IMR-90 (cell line): Measurements from ENCODE around the gene UTF1. TPM values are rescaled to one million over a fixed set of nuclear protein-coding genes. Genes with fewer than 3 reads are reported as not detected.
A peak's percentile ranks its signal among the peaks of the same experiment; 100 is the strongest.

Source experiments
- ATAC-seq: fragments of 200-7000 bp; cut with Tn5 transposase; 2 replicates; pipeline ENCODE4 v1.9.1; 2020; ENCODE audit warnings: low read depth, mild to moderate bottlenecking, moderate library complexity
- BruUV-seq: library from RNA; stranded (reverse); fragments of 400-500 nt; replicated peaks from 2 replicates; lab custom pipeline; 2021; lab: Mats Ljungman, UMichigan
- CTCF ChIA-PET: fragments of 300-600 bp; formaldehyde crosslinking; extraction: SDS; loops from one replicate; lab custom pipeline; 2021; ENCODE audit warnings: antibody characterized with exemption; lab: Yijun Ruan, JAX
- POLR2A ChIA-PET: fragments of 300-600 bp; sonication (Branson Sonifier 250); formaldehyde crosslinking; loops from one replicate; lab custom pipeline; 2022; ENCODE audit warnings: antibody characterized with exemption; ENCODE audit not compliant: unreplicated experiment; lab: Charles Lee
- DNase-seq: peaks from one replicate; pipeline ENCODE4 v3.0.0; 2013
- H2AFZ ChIP-seq: replicated peaks from 2 replicates; pipeline ENCODE3; 2013; ENCODE audit warnings: low read length, mild to moderate bottlenecking; ENCODE audit not compliant: poor library complexity
- H2AK5ac ChIP-seq: 2 replicates; pipeline ENCODE4 v1.6.1; 2013; ENCODE audit warnings: low read depth, low read length, inconsistent platforms
- H2AK9ac ChIP-seq: replicated peaks from 2 replicates; pipeline ENCODE3; 2013; ENCODE audit warnings: mild to moderate bottlenecking, low read depth, low read length, moderate library complexity; ENCODE audit not compliant: poor library complexity
- H2BK120ac ChIP-seq: 2 replicates; pipeline ENCODE4 v1.6.1; 2013; ENCODE audit warnings: low read depth, low read length, inconsistent platforms
- H2BK15ac ChIP-seq: 3 replicates; pipeline ENCODE4 v1.6.1; 2013; ENCODE audit warnings: low read depth, low read length, inconsistent platforms
- H2BK20ac ChIP-seq: 2 replicates; pipeline ENCODE4 v1.6.1; 2013; ENCODE audit warnings: low read depth, mild to moderate bottlenecking, inconsistent platforms, low read length, moderate library complexity
- H2BK5ac ChIP-seq: 2 replicates; pipeline ENCODE4 v1.6.1; 2013; ENCODE audit warnings: mild to moderate bottlenecking, low read depth, low read length, inconsistent platforms; ENCODE audit not compliant: poor library complexity, severe bottlenecking
- H3K14ac ChIP-seq: replicated peaks from 2 replicates; pipeline ENCODE4 v1.6.1; 2013; ENCODE audit warnings: low read depth, low read length, inconsistent platforms
- H3K18ac ChIP-seq: 2 replicates; pipeline ENCODE4 v1.6.1; 2013; ENCODE audit warnings: low read depth, low read length, control low read depth
- H3K23ac ChIP-seq: 2 replicates; pipeline ENCODE4 v1.6.1; 2013; ENCODE audit warnings: low read depth, low read length, inconsistent platforms
- H3K27ac ChIP-seq: 2 replicates; pipeline ENCODE4 v1.5.1; 2013; ENCODE audit warnings: mild to moderate bottlenecking, control low read depth, low read length; ENCODE audit not compliant: insufficient read depth
- H3K27me3 ChIP-seq: 2 replicates; pipeline ENCODE4 v1.6.1; 2013; ENCODE audit warnings: low read length; ENCODE audit not compliant: control insufficient read depth, insufficient read depth
- H3K36me3 ChIP-seq: 2 replicates; pipeline ENCODE4 v1.6.1; 2013; ENCODE audit warnings: low read length, mixed read lengths; ENCODE audit not compliant: control insufficient read depth, insufficient read depth
- H3K4ac ChIP-seq: 2 replicates; pipeline ENCODE4 v1.6.1; 2013; ENCODE audit warnings: low read depth, low read length, inconsistent platforms
- H3K4me1 ChIP-seq: 2 replicates; pipeline ENCODE4 v1.6.1; 2013; ENCODE audit warnings: low read length, mixed read lengths; ENCODE audit not compliant: control insufficient read depth, insufficient read depth
- H3K4me2 ChIP-seq: 2 replicates; pipeline ENCODE4 v1.6.1; 2013; ENCODE audit warnings: low read depth, mild to moderate bottlenecking, control low read depth, low read length, moderate library complexity
- H3K4me3 ChIP-seq: 2 replicates; pipeline ENCODE4 v1.5.1; 2013; ENCODE audit warnings: low read depth, mild to moderate bottlenecking, control low read depth, low read length, moderate library complexity; ENCODE audit not compliant: insufficient read depth
- H3K56ac ChIP-seq: 2 replicates; pipeline ENCODE4 v1.6.1; 2013; ENCODE audit warnings: low read length, inconsistent platforms; ENCODE audit not compliant: insufficient read depth; ENCODE audit errors: extremely low read depth
- H3K79me1 ChIP-seq, 2 experiments: 2 replicates each; pipeline ENCODE4 v1.6.1; 2013; ENCODE audit warnings: low read length in 2 of 2, inconsistent platforms in 1 of 2, low read depth in 1 of 2
- H3K9ac ChIP-seq: 2 replicates; pipeline ENCODE4 v1.6.1; 2013; ENCODE audit warnings: low read depth, low read length, control low read depth
- H3K9me1 ChIP-seq: 2 replicates; pipeline ENCODE4 v1.6.1; 2013; ENCODE audit warnings: low read length, inconsistent platforms; ENCODE audit not compliant: insufficient read depth
- H3K9me3 ChIP-seq: 2 replicates; pipeline ENCODE4 v1.6.1; 2013; ENCODE audit warnings: low read length; ENCODE audit not compliant: control insufficient read depth, insufficient read depth
- H4K20me1 ChIP-seq: 2 replicates; pipeline ENCODE4 v1.6.1; 2013; ENCODE audit warnings: low read length, inconsistent platforms; ENCODE audit not compliant: insufficient read depth
- H4K5ac ChIP-seq: 2 replicates; pipeline ENCODE4 v1.6.1; 2013; ENCODE audit warnings: mild to moderate bottlenecking, low read depth, low read length, control low read depth
- H4K8ac ChIP-seq, 2 experiments: 2 replicates each; pipeline ENCODE4 v1.6.1; 2013; ENCODE audit warnings: low read depth in 2 of 2, low read length in 2 of 2, control low read depth in 1 of 2, inconsistent platforms in 1 of 2
- H4K91ac ChIP-seq: 2 replicates; pipeline ENCODE4 v1.6.1; 2013; ENCODE audit warnings: low read depth, low read length, inconsistent platforms; ENCODE audit not compliant: insufficient read depth
- CEBPB ChIP-seq: IDR thresholded peaks from 2 replicates; pipeline ENCODE4 v1.6.1; 2012; ENCODE audit warnings: low read depth, low read length, improper control_type of control experiment
- CHD1 ChIP-seq: IDR thresholded peaks from 2 replicates; pipeline ENCODE4 v1.6.1; 2012; ENCODE audit warnings: low read depth, low read length, improper control_type of control experiment
- MXI1 ChIP-seq: IDR thresholded peaks from 2 replicates; pipeline ENCODE4 v1.6.1; 2012; ENCODE audit warnings: low read depth, mild to moderate bottlenecking, low read length, moderate library complexity, borderline replicate concordance
- POLR2A ChIP-seq: IDR thresholded peaks from 2 replicates; pipeline ENCODE4 v1.6.1; 2012; ENCODE audit warnings: mild to moderate bottlenecking, low read depth, low read length
- RCOR1 ChIP-seq: IDR thresholded peaks from 2 replicates; pipeline ENCODE4 v1.6.1; 2012; ENCODE audit warnings: mild to moderate bottlenecking, low read length, improper control_type of control experiment; ENCODE audit not compliant: insufficient replicate concordance
- SMC3 ChIP-seq: fragments of 150-350 bp; IDR thresholded peaks from 2 replicates; pipeline ENCODE4 v1.6.1; 2016; ENCODE audit warnings: low read depth, mild to moderate bottlenecking, antibody characterized with exemption, low read length, moderate library complexity
- USF2 ChIP-seq: fragments of 150-350 bp; IDR thresholded peaks from 2 replicates; pipeline ENCODE4 v1.6.1; 2017; ENCODE audit warnings: mild to moderate bottlenecking, antibody characterized with exemption, low read length, low read depth
- WGBS, 2 experiments: methylation state at CpG; one replicate each; pipeline versions ENCODE4 v1.1.5 to v1.1.7; 2013; ENCODE audit warnings: missing lambda C conversion rate in 2 of 2; ENCODE audit not compliant: insufficient read length in 1 of 2; ENCODE audit errors: extremely low coverage in 2 of 2; 5-methylcytosine and 5-hydroxymethylcytosine counted together
- dilution Hi-C: fragments of 300-500 bp; cut with HindIII; formaldehyde crosslinking; loops from one replicate; pipeline ENCODE4 v1.14.3; 2018; ENCODE audit warnings: low sequenced_read_pairs; ENCODE audit not compliant: unreplicated experiment
- in situ Hi-C: fragments of 300-500 bp; cut with MboI; formaldehyde crosslinking; loops from 3 replicates; pipeline ENCODE4 v1.14.3; 2019; ENCODE audit warnings: low sequenced_read_pairs, inconsistent platforms, mixed read lengths
- intact Hi-C: fragments of 100-400 bp; cut with micrococcal nuclease; formaldehyde crosslinking; loops from 2 replicates; pipeline ENCODE4 v1.10.0; 2022
- polyA plus RNA-seq, 3 experiments: library from polyadenylated mRNA; depleted of rRNA; stranded (reverse); fragments of >200 nt; gene quantifications; 2 replicates each; pipeline ENCODE4 v1.2.3, GENCODE V29; 2012; ENCODE audit warnings: low replicate concordance in 1 of 3
- total RNA-seq: library from RNA; depleted of rRNA; stranded (reverse); fragments of >200 nt; gene quantifications from 2 replicates; pipeline ENCODE4 v1.2.3, GENCODE V29; 2012

UTF1 gene
- total and polyA plus RNA-seq, 2 of the 4 experiments (the other 2 are of a cell fraction), result not detected

- BruUV-seq, result no TSS peak
- Histone ChIP-seq H4K8ac (no peak overlapping the region), H3K56ac (no peak overlapping the region), H3K9me1 (no peaks in the 10 kb centered on the region), H3K18ac (no peak overlapping the region), H2BK15ac (no peak overlapping the region), H2AFZ (no peak overlapping the region), H3K79me1 (no peaks in the 10 kb centered on the region), H3K9ac (no peak overlapping the region), H2AK5ac (no peak overlapping the region), H3K4me3 (no peak overlapping the region), H3K27ac (no peak overlapping the region), H3K4me2 (no peak overlapping the region), H4K91ac (no peak overlapping the region), H3K9me3 (no peaks in the 10 kb centered on the region), H2BK5ac (no peak overlapping the region), H2BK20ac (no peak overlapping the region), H3K14ac (no peak overlapping the region), H3K4me1 (no peaks in the 10 kb centered on the region), H2BK120ac (no peak overlapping the region), H2AK9ac (peak overlapping the region; percentile 55), H4K5ac (no peak overlapping the region), H3K23ac (no peak overlapping the region), H4K20me1 (no peaks in the 10 kb centered on the region), H3K36me3 (no peaks in the 10 kb centered on the region), H3K27me3 (no peaks in the 10 kb centered on the region), H3K4ac (no peak overlapping the region)
- intact Hi-C loops, result no loop called here
- ATAC-seq, result no peak
- POLR2A ChIA-PET, result no interaction called here
- TF ChIP-seq MXI1 (no peak), POLR2A (no peak), USF2 (no peak), CHD1 (no peak), RCOR1 (no peak), SMC3 (no peak), CEBPB (no peak)
- in situ Hi-C loops, result no loop called here
- DNase-seq, result no peak
- WGBS, 2 experiments, result 86% methylated on average over 15 of the region's 36 CpGs; no CpG with 5 or more reads in 1 of the 2 experiments
- CTCF ChIA-PET, result no interaction called here
- dilution Hi-C loops, result no loop called here
These were observed 22.9 kb upstream of the UTF1 start for GRCh38 chr10:133207041-133207600.
